GM10248 (cell line): ENCODE results near the gene KLK1.

Experiments used
- CTCF ChIA-PET: fragments of 300-600 bp; sonication (Branson Sonifier 250); formaldehyde crosslinking; extraction: SDS; loops from one replicate; lab custom pipeline; 2021; ENCODE audit warnings: antibody characterized with exemption; lab: Yijun Ruan, JAX
- POLR2A ChIA-PET: fragments of 350-650 bp; sonication (Branson Sonifier 250); formaldehyde crosslinking; extraction: SDS; loops from one replicate; lab custom pipeline; 2020; ENCODE audit warnings: antibody characterized with exemption; lab: Yijun Ruan, JAX
- DNase-seq: peaks from one replicate; pipeline ENCODE4 v3.0.0; 2012; ENCODE audit errors: extremely low spot score
- CTCF ChIP-seq: IDR thresholded peaks from 2 replicates; pipeline ENCODE4 v1.5.1; 2012; ENCODE audit warnings: mild to moderate bottlenecking, low read depth; ENCODE audit errors: extremely low read depth, missing control alignments, control extremely low read depth

KLK1 gene

GRCh38 chr19:50859849-50860248 lies 36.3 kb upstream of the KLK1 start:
- no peak for TF ChIP-seq CTCF
- ChIA-PET CTCF (interaction anchor here (1.4 kb wide), 1 partner anchor 62 kb away, joined by 5 read pairs; no protein-coding TSS in a partner anchor), POLR2A (no interaction called here)
- no peak for DNase-seq

- DNase-seq: no peak
- ChIA-PET CTCF (no interaction called here), POLR2A (no interaction called here)
- no peak for TF ChIP-seq CTCF
Observed at GRCh38 chr19:50858886-50859285, 35.3 kb upstream of the KLK1 start.

- TF ChIP-seq CTCF: no peak
- ChIA-PET CTCF (no interaction called here), POLR2A (no interaction called here)
- no peak for DNase-seq
Observed at GRCh38 chr19:50857366-50857765, 33.8 kb upstream of the KLK1 start.

- no peak for TF ChIP-seq CTCF
- CTCF ChIA-PET: interaction anchor here (2.3 kb wide), 1 partner anchor 67 kb away, joined by 7 read pairs; no protein-coding TSS in a partner anchor
- DNase-seq: no peak
- POLR2A ChIA-PET: no interaction called here
Observed at GRCh38 chr19:50854636-50855410, 31.2 kb upstream of the KLK1 start, which contains the start of gene KLK3. TSS of gene KLK3 (plus strand) at chr19:50854915. CDS start at chr19:50854956, 41 bp downstream.

GRCh38 chr19:50851620-50852019 lies 28.0 kb upstream of the KLK1 start:
- ChIA-PET CTCF (interaction anchor here (1.0 kb wide), 1 partner anchor 30 kb away, joined by 3 read pairs; no protein-coding TSS in a partner anchor), POLR2A (no interaction called here)
- TF ChIP-seq CTCF: no peak
- no peak for DNase-seq

GRCh38 chr19:50850738-50851137 lies 27.2 kb upstream of the KLK1 start:
- DNase-seq: no peak
- TF ChIP-seq CTCF: no peak
- ChIA-PET CTCF (no interaction called here), POLR2A (no interaction called here)
